HG02678 (cell line): ENCODE results near the gene LIMCH1.

Source experiments
- ATAC-seq: cut with Tn5 transposase; IDR thresholded peaks from one replicate; pipeline ENCODE4 v1.9.1; 2021; ENCODE audit warnings: mild to moderate bottlenecking, moderate library complexity; ENCODE audit not compliant: unreplicated experiment

The LIMCH1 gene

GRCh38 chr4:41749631-41750039, 211.7 kb downstream of the LIMCH1 start:
- no peak for ATAC-seq
